Islet precursor cell (in vitro differentiated cells): Measurements from ENCODE around the gene AGAP3.

Experiments
- DNase-seq: peaks from one replicate; pipeline ENCODE4 v3.0.0-alpha.2; 2018

The AGAP3 gene

DNA sequence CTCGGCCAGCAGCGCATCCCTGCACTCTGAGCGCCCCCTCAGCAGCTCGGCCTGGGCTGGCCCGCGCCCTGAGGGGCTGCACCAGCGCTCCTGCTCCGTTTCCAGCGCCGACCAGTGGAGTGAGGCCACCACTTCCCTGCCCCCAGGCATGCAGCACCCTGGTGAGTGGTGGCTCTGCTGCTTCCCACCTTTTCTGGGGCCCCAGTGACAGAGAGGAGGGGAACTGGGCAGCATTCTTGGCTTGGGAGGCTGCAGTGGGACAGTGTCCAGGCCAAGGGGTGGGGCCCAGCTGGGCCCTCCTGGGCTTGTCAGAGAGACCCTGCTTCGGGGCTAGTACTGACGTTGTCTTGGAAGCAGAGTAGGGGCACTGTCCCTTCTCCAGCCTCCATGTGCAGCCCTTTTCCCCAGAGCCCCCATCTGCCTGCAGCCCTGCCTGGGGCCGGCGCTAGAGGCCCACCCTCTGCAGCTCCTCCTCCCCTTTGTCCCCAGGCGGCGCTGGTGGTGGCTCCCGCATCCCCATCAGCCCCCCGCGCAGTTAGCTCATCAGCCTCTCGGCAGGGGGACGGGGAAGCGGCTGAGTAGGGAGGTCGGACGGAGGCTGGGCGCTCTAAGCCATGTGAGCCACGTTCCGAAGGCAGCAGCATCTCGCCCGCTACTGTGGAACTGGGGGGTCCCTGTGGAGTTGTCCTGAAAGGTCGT lies 52.0 kb downstream of the AGAP3 start:
- no peak for DNase-seq

DNA sequence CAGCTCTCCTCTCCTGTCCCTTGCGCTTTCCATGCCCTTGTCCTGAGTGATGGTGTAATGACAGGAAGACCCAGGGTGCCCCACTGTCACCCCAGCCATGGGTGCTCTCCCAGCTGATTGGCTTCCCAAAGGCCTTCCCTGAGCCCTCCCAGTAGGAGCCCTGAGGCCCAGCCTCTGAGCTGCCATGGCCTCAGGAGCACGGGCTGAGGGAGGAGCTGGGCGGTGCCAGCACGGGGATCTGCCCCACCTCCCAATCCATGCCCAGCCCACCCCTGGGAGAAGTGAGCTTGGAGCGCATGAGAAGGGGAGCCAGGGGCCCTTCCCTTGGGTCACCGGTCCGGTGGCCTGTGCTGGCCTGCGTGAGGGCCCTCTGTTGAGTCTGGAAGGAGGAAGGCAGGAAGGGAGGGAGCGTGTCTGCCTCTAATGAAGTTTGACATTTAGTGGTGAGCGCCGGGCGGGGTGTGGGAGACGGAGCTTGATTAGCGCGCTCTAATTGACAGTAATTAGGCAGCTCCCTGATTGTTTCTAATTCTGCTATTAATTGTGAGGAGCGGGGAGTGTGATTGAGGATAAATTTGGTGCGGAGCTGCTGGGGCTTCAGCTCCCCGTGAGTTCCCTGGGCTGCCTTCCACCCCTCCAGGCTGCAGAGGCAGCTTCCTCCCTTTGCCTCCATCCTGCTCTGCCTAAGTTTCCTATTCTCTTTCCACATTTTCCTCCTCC lies 53.0 kb downstream of the AGAP3 start:
- DNase-seq, result peak; percentile 51

DNA sequence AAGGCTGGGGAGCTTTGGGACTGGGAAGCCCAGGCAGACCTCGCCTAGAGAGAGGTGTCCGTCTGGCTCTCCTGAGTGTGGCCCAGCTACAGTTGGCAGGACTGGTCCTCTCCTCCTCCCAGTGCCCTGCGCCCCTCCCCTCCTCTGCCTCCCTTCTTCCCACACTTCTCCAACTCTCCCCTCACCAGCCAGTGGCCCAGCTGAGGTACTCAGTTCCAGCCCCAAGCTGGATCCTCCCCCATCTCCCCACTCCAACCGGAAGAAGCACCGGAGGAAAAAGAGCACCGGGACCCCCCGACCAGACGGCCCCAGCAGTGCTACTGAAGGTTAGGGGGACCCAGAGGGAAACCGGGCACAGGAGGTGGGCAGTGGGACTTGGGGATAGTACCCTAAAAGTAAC lies 53.5 kb downstream of the AGAP3 start:
- no peak for DNase-seq

DNA sequence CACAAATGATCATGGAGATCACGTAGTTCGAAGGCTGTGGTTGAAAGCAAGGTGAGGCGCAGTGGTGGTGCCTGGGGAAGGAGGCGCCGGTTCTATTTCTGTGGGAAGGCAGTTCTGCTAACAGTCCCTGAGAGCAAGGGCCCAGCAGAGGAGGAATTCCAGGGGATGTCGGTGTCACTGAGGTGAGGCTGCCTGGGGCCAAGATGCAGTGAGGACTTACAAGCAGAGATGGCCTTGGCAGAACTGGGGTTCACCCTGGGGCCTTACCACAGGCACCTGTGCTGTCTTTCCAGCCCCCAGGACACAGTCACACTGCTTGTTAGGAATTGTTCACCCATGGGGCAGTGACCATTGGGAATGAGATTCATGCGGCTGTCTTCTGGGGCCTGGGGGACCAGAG lies 54.6 kb downstream of the AGAP3 start:
- peak; percentile 31 for DNase-seq

DNA sequence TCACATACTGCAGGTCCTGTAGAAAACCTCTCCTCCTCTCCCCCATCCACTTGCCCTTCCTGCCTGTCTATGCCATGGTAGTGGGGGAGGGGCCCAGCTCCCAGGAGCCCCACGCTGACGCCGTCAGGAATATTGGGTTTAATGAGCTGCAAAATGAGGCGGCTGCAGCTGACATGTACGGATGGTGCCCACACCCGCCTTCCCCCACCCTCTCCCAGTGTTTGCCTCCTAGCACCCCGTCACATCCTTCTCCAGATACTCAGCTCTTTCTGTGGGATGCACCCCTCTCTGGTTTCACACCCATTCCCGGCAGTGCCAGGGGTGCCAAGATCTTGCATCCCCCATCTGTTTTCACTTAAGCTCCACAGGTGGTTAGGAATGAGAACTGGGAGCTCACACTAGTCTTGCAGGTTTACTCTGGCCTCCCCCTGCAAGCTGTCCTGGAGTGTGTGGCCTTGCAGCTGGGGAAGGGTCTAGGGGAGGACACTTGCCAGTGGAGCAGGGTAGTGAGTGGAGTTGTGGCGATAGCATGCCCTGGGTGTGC lies 55.1 kb downstream of the AGAP3 start:
- no peak for DNase-seq

DNA sequence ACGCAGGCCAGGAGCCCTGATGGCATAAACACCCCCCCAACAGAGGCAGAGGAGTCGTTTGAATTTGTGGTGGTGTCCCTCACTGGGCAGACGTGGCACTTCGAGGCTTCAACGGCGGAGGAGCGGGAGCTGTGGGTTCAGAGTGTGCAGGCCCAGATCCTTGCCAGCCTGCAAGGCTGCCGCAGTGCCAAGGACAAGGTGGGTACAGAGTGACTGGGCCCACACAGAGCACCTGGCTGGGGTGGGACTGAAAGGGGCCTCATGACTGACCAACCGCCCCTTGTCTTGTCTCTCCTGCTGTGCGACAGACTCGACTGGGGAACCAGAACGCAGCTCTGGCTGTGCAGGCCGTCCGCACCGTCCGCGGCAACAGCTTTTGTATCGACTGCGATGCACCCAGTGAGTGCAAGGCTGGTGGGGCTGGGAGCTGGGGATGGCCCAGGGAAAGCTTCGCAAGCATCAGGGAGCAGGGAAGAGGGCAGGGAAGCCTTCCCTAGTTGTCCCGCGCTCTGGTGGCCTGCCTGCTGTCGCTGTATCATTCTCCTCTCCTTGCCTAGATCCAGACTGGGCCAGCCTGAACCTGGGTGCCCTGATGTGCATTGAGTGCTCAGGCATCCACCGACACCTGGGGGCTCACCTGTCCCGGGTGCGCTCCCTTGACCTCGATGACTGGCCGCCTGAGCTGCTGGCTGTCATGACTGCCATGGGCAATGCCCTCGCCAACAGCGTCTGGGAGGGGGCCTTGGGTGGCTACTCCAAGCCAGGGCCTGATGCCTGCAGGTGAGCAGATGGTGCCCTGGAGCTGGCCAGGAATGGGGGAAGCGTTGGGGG lies 55.8 kb downstream of the AGAP3 start:
- DNase-seq, result peak; percentile 50

DNA sequence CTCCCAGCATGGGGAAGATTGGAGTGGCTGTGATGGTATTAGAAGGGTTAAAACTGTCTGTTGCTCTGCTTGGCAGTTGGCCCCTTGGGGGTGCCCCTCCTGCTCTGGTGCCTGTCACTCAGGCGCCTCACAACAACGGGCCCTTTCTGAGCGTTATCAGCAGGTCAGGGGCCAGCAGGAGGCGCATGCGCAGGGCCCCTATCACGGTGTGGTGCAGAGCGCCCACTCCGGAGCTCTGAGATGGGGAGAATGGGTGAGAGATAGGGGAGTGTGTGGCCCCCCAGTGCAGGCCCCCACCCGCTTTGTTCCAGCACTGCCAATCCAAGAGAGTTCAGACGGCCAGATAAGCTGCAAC lies 56.4 kb downstream of the AGAP3 start:
- no peak for DNase-seq

DNA sequence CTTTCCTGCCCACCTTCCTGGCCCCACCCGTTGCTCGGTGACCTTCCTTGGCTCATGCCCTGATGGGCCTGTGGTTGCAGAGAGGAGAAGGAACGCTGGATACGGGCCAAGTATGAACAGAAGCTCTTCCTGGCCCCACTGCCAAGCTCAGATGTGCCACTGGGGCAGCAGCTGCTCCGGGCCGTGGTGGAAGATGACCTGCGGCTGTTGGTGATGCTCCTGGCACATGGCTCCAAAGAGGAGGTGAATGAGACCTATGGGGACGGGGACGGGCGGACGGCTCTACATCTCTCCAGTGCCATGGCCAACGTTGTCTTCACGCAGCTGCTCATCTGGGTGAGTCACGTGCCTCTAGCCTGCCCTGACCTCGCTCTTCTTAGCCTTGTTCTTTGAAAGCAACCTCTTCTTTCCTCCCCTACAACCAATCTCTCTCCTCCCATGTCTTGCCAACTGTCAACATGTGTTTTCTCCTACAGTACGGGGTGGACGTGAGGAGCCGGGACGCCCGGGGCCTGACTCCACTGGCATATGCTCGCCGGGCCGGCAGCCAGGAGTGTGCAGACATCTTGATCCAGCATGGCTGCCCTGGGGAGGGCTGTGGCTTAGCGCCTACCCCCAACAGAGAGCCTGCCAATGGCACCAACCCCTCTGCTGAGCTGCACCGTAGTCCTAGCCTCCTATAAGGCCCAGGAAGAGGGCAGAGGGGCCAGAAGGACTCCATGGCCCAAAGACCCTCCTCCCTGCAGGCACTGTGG lies 57.2 kb downstream of the AGAP3 start:
- peak; percentile 32 for DNase-seq

DNA sequence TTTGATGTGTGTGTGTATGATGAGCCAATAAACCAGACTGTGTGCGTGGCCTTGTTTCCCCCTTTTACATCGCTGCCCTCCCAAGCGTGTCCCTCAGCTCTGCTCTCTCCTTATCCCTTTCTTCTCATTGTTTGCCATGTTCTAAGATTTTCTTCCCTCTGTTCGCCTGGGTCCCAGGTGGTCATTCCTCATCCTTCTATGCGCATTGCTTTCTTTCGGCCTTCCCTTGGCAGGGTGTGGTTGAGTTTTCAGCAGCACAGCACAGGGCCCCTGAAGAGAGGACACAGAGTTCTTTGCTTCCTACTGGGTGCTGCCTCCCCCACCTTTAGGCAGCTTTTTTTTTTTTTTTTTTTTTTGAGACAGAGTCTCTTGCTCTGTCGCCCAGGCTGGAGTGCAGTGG lies 58.1 kb downstream of the AGAP3 start:
- DNase-seq, result no peak

DNA sequence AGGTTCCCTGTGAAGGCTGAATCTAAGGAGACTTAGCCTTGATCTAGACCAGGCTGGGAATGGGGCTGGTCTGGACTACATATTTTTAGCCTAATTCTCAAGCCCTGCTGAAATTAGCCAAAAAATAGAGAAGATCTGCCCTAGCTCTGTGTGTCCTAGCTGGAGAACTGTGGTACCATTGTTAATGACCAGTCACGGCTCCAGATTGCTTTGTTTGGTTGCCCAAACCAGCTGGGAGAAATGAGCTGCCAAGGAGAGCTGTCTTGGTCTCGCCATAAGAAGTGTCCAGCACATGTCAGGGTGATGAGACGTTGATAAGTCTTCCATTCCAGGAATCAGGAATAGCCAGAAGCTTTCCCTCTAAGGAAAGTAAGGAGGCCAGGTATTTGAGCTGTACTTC lies 60.5 kb downstream of the AGAP3 start:
- peak; percentile 23 for DNase-seq

DNA sequence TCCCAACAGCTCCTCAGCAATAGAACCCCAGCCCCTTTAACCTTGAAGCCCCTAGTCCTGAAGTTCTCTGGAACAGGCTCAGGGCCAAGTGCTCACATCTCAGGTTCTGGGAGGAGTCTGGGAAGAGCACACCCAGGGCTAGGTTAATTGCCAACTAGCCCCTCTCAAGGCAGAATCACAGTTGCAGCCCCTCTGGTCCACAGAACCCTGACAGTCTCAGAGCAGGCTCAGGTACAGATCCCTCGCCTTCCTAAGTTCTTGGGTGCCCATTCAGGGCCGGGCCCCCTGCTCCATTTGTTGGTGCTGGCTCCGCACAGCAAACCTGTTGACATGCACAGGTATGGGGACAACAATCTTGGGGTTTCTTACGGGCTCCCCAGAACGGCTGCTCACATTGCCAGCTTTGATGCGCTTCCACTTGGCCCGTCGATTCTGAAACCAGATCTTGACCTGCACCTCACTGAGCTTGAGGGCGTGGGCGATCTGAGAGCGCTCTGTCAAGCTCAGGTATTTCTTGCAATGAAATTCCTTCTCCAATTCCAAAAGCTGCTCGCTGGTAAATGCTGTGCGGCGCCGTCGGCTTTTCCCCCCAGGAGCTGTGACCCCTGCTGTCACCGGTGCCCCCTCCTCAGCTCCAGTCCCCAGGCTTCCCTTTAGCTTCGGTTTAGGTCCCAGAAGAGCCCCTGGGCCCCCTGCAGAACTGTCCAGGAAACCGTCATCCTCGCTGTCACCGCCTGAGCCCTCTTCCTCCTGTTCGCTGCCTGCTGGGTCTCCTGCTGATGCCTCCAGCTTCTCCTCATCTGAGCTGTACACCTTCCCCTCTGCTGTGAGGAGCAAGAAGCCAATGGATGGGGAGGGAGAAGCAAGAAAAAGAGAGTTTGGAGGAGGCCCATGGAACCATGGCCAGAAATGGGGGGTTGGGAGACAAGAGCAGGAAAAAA lies 62.3 kb downstream of the AGAP3 start:
- peak; percentile 48 for DNase-seq

DNA sequence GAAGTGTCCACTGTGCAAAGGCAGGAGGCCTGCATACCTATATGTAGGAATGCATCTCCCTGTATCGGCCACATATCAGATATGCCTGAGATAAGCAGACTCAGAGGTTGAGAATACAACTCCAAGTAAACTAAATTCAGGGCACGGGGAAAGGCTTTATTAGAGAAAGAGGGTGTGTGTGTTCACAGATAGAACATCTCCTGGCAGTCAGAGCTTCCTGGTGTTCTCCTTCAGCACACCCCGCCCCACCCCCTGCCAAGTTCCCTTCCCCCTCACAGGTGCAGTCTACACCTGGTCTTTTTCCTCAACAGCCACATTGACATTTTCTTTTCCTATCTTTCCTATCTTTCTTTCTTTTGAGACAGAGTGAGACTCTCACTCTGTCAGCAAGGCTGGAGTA lies 64.1 kb downstream of the AGAP3 start:
- DNase-seq, result peak; percentile 22

DNA sequence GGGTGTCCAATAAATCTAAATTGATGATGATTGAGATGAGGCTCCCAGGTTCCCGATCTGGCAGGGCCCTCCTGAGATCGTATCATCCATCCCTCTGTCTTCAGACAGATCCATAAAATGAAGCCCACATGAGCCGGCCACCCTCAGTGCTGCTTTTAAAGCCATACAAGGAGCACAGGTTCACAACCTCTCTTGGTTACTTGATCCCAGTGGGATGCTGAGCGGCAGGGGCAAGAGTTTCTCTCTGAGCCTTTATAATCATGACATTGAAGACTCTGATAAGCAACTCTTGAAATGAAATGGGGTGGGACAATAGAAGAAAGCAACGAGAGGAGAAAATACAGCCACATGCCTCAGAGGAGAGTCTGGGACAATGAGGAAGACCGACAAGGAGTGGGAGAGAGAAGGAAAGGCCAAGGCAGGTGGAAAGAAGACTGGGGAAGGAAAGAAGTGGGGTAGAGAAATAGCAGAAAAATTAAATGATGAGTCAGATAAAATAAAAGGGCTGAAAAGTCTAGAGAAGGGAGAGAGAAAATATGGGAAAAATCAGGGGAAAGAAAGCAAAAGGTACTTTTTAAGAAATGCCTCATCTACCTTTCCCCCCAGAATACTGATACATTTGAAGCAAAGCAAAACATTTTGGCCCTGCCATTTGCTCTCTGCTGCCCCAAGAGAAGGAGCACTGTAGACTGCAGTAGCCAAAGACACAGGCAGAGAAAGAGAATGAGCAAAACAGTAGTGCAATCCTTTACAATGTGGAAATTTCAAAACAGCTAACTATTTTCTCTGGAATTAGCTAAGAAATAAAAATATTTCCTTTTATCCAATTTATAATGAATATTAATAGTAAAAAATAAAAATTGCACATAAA lies 66.6 kb downstream of the AGAP3 start:
- DNase-seq, result peak; percentile 33

DNA sequence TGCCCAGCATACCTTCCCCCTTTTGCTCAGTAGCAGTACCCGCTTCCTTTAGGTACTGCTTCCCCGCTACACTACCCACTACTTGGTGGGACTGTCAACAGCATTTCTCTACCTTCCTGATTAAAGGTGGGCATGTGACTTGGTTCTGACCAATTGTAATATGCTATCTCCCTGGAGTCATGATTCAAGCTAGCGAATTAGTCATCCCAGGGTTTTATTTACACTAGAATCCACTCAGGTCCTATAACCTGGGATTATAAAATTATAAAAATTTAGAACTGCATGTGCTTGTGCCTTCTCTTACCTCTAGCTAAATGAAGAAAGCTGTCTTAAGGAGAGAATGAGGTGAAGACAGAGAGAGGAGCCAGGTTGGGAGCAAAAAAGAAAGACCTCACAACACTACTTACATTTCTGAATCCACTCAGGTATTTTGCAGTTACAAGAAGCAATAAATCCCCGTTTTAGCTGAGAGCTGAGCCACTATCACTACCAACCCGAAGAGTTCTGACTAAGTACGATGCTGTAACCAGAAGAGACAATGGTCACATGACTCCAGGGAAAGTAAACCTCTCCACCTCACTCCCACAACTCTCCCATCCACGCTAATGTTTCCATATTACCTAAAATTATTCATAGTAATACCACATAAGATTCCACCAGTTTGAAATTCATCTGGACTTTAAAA lies 71.5 kb downstream of the AGAP3 start:
- peak; percentile 19 for DNase-seq

DNA sequence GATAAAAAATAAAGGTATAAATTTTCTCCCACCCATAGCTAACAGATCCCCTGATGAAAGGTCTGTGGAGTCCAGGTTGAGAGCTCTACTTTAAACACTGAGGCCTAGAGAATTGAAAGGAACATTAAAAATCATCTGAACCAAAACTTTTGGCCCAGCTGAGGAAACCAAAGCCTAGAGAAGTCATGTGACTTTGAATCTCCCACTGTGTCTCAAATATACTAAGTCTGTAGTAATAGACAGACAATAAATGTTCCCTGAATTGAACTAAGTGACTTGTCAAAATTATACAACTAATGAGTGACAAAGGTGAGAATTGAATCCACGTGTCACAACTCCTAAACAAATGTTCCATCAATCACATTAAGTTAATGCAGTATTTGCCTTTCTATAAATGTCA lies 75.5 kb downstream of the AGAP3 start:
- DNase-seq, result no peak

DNA sequence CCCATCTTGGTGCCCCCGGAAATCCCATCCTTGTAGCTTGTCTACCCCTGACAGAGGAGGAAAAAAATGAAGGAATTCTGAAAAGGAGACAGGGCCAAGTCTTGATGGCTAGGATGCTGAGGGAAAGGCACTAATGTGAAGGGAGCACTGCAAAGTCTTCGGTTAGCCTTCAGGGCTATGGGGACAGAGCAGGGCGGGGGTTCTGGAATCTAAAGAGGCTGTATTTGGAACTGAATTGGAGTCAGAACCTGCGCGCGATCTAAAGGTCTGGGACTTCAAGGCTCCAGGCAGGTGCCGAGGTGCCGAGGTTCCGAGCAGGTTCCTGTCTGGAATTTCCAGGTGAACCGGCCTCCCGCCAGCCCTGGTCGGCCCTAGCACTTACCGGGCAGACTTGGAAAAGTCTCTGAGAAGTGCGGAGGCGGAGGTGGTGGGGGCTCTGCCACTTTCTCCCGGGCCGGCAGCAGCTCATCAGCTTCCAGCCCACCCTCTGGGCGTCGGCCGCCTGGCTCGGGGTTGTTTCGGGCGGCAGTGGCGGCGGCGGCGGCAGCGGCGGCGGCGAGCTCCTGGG lies 80.4 kb downstream of the AGAP3 start:
- peak; percentile 59 for DNase-seq

DNA sequence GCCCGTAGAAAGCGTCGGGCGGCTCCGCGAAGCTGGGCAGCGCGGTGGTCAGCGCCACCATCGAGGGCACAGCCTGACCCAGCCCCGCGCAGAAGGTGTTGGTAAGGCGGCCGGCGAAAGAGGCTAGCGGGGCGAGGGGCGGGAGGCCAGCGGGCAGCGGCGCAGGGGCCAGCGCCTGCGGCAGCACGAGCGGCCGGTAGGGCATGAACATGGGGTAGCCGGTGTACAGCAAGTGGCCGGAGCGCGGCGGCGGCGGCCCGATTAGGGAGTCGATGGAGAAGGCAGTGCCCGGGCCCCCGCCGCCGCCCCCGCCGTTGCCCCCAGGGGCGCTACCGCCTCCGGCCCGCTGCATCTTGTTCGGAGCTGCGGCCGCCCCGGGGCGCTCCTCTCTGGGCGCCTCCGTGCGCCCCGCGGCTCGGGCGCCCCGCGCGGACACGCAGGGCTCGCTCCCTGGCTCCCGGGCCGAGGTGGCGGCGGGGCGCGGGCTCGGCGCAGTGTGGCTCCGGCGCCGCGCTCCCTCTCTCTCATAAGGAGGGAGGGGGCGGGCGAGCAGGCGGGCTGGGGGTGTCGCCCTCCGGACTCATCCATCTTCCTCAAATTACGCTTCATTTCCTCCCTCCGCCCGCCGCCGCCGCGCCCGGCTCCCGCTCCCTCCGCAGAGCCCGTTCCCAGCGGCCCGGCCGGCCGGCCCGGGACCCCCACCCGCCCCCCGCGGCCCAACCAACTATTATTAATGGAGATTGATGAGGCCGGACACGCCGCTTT lies 81.1 kb downstream of the AGAP3 start, which contains the start of gene GBX1:
TSS of gene GBX1 (minus strand) at position 498 of the 765 bp plus-strand sequence. CDS start at position 352, 146 bp downstream.
- DNase-seq, result peak; percentile 65

DNA sequence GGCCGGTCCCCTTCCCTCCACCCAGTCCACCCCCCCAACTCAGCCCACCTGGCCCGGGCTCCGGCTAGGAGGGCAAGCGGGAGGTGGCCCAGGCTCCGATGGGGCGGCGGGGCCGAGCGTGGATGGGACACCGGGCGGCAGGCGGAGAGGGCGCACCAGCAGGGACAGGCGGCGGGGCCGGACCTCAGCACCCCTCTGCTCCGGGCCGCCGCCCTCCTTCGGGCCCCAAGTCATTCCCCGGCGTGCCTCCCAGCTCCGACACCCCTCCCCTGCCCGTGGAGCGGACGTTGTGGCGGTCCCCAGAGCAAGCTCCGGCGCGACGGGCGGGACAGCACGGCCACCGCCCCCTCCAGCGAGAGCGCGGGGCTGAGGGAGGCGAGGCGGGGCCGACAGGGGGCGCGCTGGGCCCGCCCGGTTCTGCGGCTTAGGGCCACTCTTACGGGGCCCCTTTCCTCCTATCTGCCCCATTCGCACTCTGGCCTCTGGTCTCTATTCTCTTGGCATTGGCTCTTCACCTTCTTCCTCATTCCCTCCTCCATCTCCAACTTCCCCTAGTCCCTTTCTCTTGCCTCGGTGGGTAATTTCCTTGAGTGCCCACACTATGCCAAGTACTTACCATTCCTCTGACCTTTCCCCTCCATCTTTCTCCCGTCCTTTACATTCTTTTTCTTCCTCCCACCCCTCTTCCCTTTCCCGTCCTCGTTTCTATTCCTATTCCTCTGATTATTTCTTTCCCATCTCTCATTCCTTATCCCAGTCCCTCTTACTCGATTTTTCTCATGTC lies 81.9 kb downstream of the AGAP3 start:
- DNase-seq, result peak; percentile 74
